ENCODE data around the gene OXCT1.
A peak's percentile ranks its signal among the peaks of the same experiment; 100 is the strongest.
"Not testable (repeated sequence)": the region's sequence is repeated elsewhere in the genome, so short reads cannot be mapped to it uniquely, and the experiment has no call there.

The OXCT1 gene

GRCh38 chr5:41871852-41872251, 1.6 kb upstream of the OXCT1 start:
- DNase-seq, result no peak

GRCh38 chr5:41870627-41871048, 413 bp upstream of the OXCT1 start:
- DNase-seq, result no peak

- peak in 1 of 6 experiments; percentile 64 for DNase-seq
Observed at GRCh38 chr5:41869151-41869723, 988 bp downstream of the OXCT1 start.

DNA sequence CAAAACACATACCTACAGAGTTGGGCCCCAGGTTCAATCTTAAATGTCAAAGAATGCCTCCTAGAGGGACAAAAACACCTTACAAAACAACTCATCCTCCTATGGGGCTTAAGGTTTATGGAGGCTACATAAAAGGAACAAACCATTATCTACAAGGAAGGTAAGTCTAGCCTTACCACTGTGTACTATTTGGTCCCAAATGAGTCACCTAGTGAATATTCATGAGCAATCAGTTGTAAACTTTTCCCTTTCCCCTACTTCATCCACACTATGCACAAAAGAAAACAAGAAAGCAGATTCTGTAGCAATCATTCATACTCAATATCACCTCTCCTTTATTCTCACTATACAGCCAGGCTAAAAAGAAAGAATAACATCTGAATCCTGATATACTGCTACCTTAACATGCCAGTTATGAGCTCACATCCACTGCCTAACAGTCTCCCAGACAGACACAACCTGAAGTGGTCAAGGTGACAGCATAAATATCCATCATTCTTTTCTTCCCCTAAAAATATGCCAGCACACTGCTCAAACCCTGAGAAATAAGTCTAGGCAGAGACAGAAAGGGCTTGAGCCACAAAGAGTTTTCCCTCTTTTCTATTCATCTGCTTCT, 6.2 kb downstream of the OXCT1 start:
- DNase-seq, result no peak

DNA sequence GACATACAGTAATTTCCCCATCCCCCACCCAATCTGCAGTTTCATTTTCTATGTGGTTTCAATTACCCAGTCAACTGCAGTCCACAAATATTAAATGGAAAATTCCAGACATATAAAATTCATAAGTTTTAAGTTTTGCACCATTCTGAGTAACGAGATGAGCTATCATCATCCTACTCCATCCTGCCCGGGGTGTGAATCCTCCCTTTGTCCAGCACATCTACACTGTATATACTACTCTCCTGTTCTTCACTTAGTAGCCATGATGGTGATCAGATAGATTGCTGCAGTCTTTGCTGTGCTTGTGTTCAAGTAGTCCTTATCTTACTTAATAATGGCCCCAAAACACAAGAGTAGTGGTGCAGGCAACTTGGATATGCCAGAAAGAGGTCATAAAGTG, 11.3 kb downstream of the OXCT1 start:
- no peak for DNase-seq

DNA sequence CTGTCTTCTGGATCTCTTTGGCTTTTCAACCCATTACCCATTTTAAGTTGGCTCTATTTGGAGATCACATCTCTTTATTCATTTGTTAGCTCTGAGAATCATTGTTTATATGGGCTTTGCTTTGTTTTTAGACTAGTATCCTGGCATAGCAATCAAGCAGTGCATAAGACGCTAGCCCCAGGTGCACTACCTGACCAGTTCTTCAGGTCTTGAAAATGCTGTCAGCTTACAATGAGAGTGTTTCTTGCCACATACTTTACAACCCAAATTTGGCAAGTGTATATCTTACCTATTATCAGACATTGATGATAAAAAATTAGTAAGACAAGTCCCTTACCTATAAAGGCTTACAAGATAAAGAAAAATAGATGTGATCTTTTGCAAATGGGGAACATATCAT, 12.2 kb downstream of the OXCT1 start:
- no peak for DNase-seq

DNA sequence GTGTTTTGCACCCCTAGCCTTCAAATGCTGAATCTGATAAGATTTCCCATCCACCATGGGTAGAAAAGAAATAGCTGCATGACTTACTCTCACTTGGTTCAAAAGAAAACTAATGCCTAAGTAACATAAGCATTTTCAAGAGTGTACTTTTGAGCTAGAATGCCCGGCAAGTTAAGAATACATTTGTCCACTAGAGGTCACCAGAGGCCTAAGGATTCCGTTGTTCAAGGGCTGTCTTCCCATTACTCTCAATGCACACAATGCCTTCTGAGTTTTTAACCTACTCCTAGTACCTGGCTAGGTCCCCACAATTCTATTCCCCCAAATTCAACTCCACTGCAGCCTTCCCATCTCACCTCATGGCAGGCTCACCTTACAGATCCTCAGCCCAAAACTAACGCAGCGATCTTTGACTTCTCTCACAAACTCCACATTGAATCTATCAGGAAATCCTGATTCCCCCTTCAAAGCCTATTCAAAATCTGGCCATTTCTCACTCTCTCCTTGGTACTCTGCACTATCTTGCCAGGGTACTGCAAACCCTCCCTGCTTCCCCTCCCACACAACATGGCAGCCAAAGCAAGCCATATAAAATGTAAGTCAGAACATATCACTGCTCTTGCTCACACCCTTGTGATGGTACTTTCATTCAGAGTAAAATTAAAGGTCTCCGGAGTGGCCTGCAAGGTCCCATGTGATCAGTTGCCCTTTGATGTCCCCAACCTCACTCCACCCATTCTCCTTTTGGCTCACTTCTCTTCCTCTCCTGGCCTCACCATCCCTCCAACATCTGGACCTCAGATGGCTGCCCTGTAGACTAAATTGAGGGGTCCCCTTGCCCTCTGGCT, 13.4 kb downstream of the OXCT1 start:
- peak; percentile 7 to 79 (median 42) for DNase-seq

GRCh38 chr5:41852293-41852692, 17.9 kb downstream of the OXCT1 start:
- DNase-seq, result no peak

GRCh38 chr5:41851116-41851515, 19.1 kb downstream of the OXCT1 start:
- no peak for DNase-seq

DNA sequence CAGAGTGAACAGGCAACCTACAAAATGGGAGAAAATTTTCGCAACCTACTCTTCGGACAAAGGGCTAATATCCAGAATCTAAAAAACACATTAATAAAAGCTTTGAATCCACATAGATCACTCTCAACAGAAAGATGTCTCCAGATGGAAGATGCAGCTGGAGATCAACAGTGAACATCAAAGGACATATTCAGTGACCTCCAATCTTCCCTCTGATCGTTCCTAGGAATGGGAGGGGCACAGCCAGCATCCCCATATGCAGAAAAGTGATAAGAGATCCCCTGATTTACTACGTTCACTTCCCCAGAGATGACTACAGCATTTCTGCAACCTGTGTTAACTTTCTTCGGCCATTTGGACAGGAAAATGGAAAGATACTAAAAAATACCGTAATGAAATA, 21.2 kb downstream of the OXCT1 start:
- no peak for DNase-seq

DNA sequence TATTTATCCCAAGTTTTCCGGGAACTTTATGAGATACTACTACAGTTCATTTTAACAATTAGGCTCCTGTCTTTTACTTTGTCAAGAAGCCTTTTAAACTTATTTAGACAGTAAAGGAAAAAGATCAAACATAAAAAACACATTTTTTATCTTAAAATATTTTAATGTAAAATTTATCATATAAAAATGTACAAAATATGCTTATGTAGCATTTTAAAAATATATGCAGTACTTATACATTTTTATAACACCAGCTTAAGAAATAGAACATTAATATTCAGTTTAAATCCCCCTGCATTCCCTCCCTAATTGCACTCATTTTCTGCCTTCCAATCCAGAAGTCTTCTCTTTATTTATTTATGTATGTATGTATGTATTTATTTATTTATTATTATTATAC, 24.5 kb downstream of the OXCT1 start:
- DNase-seq, result not testable (repeated sequence)

- no peak for DNase-seq
Observed at GRCh38 chr5:41844502-41844901, 25.7 kb downstream of the OXCT1 start.

GRCh38 chr5:41843456-41844370, 26.5 kb downstream of the OXCT1 start:
- peak in 3 of 6 experiments; percentile 6 to 44 (median 31) for DNase-seq

DNA sequence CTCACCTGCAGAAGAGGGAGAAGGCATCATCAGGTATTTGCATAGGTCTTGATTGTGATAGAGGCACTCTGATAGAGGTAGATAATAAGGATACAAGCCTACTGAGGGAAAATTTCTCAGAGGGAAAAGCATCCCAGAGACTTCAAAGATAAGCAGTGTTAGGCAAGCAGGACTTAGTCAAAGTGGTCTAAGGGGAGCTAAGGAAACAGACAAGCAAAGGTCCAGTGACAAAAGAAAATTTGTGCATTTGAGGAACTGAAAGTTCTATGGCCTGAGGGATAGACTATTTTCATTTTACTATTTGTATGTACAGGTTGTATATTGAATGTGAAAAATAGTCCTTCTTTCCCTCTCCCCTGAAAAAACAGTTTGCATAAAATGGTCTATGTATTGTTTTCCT, 27.4 kb downstream of the OXCT1 start:
- no peak for DNase-seq

DNA sequence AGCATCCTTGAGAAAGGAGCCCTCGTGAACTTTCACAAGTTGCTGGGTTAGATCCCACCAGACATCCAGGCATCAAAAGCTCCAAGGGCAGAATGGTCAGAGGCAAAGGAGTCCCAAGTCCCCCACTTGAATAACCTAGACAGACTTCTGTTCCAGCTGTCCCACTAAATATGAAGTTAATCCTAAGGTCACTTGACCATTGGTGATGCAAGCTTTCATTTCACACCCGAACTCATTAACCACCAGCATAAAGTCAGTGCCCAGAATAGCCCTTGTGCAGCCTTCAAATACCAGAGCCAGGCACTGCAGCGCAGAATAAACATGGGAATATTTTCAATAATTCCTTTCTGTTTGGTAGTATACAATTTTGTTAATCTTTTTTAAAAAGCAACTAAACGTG, 28.9 kb downstream of the OXCT1 start:
- DNase-seq, result no peak

DNA sequence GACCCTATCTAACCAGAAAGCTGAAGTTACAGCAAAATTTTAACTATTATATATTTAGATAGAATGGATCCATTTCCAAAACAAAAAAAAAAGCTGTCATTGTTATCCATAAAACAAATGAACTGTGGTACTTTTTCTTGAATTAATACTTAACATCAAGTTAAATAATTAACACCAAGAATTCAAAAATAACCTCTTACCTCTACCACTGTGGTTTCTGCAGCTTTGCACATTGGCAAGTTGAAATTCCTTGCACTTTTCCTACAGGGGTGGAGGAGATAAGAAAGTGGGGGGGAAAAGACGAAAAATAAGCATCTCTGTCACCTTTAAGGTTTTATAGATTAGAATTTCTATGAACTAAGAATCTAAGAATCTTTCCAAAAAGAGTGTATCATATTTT, 30.0 kb downstream of the OXCT1 start:
- DNase-seq, result no peak

DNA sequence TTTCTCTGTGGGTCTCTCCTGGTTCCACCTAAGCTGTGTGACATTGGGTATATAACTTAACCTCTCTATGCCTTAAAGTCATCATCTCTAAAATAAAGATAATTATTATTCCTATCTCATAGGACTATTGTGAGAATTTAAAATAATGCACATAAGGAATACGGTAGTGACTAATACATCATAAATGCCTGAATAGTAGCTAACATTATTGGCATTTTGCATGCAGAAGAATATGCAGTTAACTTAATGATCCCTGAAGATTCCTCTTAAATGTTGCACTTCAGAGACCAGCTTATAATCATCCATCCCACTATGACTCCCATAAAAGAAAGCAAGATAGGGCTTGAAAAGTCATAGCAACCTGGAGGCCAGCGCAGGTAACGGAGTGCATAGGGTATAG, 32.4 kb downstream of the OXCT1 start:
- no peak for DNase-seq

DNA sequence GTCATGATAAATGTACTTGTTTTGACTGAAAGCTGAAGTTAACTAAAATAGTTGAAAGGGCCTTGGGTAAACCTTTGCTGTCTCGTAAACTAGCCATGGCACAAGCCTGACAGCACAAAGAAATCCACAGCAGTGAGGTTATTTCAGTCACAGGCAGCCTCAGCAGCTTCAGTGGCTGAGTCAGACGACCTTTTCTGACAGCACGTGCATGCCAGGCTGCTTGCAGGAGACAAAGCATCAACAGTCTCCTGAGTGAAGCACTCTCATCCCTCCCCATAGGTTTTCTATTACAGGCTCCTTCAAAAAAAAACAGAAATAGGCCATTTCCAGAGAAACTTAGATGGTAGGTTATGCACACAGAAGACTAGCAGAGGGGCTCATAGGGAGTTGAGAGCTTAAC, 34.6 kb downstream of the OXCT1 start:
- no peak for DNase-seq

- no peak for DNase-seq
Observed at GRCh38 chr5:41834506-41834905, 35.7 kb downstream of the OXCT1 start.

GRCh38 chr5:41832430-41832829, 37.8 kb downstream of the OXCT1 start:
- DNase-seq, result no peak

DNA sequence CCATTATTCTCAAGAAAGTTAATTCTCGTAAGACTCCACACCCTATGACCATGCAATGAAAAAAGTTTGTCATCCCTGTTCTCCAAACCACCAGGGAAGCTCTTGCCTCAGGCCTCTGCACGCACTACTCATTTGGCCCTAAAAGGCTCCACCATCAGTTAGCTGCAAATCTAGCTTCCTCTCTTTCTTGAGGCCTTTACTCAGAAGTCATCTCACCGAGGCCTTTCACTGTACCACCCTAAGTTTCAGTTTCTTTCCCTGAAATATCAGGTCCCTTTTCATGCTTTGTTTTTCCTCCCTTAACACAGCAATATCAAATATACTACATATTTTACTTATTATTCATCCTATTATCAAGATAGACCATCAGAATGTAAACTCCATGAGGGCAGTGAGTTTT, 39.1 kb downstream of the OXCT1 start:
- no peak for DNase-seq

GRCh38 chr5:41827792-41828191, 42.4 kb downstream of the OXCT1 start:
- no peak for DNase-seq

DNA sequence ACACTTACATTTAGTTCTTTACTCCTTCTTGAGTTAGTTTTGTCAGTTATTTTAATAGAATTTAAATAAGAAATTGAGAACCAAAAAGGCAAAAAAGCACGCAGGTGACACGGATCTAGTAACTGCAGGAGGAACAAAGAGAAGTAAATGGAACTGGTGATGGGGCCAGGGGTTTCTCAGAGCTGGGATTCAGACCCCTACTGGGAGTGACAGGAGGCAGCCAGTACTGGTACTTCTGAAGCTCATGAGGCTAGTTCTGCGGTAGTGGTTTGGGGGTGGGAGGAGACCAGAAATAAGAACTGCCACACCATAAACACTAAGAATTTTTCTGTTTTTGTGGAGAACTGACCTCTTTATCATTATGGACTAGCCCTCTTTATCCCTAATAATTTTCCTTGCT, 48.2 kb downstream of the OXCT1 start:
- no peak for DNase-seq

Data from stimulated activated naive CD4-positive, alpha-beta T cell (primary cell).